Motor neuron (in vitro differentiated cells): ENCODE data around the gene R3HDM2. TPM values are rescaled to one million over a fixed set of nuclear protein-coding genes. Genes with fewer than 3 reads are reported as not detected.

Experiments
- ATAC-seq, 8 experiments: fragments of 200-7000 bp; cut with Tn5 transposase; replicated peaks in 6 of 8; 2 replicates each; pipeline ENCODE4 v1.8.0; 2021; ENCODE audit warnings: mild to moderate bottlenecking in 8 of 8, moderate library complexity in 8 of 8
- H3K27ac ChIP-seq, 2 donors: fragments of 250-450 bp; sonication (Bioruptor Pico); 2 replicates each; pipeline ENCODE4 v1.9.0; 2021; ENCODE audit warnings: antibody characterized with exemption in 2 of 2, mild to moderate bottlenecking in 2 of 2, moderate library complexity in 1 of 2
- H3K4me1 ChIP-seq, 2 donors: fragments of 250-450 bp; sonication (Bioruptor Pico); replicated peaks in 1 of 2; 2 replicates each; pipeline ENCODE4 v1.6.1; 2021; ENCODE audit warnings: antibody characterized with exemption in 2 of 2, mild to moderate bottlenecking in 2 of 2, moderate library complexity in 1 of 2
- H3K4me3 ChIP-seq, 5 donors: fragments of 250-450 bp; sonication (Bioruptor Pico); 2 replicates each; pipeline ENCODE4 v1.9.0; 2021; ENCODE audit warnings: antibody characterized with exemption in 5 of 5, mild to moderate bottlenecking in 5 of 5, moderate library complexity in 4 of 5
- WGBS, 10 experiments: fragments of 450-650 bp; shearing (Covaris generic); methylation state at CpG; one replicate each; pipeline ENCODE4 v1.0.0; 2022; 5-methylcytosine and 5-hydroxymethylcytosine counted together
- in situ Hi-C, 9 experiments: fragments of 400-800 bp; cut with MboI; loops; one replicate each; pipeline ENCODE4 v1.15.0; 2021; ENCODE audit warnings: low sequenced_read_pairs in 9 of 9, low pct_unique_long_range_greater_than_20kb in 2 of 9; ENCODE audit not compliant: unreplicated experiment in 9 of 9
- total RNA-seq, 8 experiments: library from RNA; unstranded; fragments of 300-600 nt; gene quantifications; 2 replicates each; pipeline versions ENCODE4 v1.2.3 to v1.2.4, GENCODE V29; 2022

Gene R3HDM2
- total RNA-seq, 8 experiments from 2014 or later = 14.7 to 75.2 (median 31.6) TPM

DNA sequence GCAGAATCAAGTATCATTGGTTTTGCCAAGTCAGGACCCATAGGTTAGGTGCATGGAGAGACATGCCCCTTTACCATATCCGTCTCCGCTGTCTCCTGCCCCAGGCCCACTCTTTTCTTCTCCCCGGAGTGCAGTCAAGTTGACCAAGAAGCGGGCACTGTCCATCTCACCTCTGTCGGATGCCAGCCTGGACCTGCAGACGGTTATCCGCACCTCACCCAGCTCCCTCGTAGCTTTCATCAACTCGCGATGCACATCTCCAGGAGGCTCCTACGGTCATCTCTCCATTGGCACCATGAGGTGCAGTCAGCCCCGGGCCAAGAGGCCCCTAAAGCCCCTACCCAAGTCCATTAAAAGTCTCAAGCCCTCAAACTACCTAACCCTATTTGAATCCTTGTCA is 33.7 kb upstream of the R3HDM2 start:
- H3K4me3 ChIP-seq = no peak overlapping the region
- in situ Hi-C loops = loop anchor here in 1 of 9 experiments (25.0 kb wide), 1 partner anchor 227 kb away; the partner anchor contains the start of gene SHMT2
- no peak overlapping the region for H3K27ac ChIP-seq
- H3K4me1 ChIP-seq = peaks cover 8 to 11% of the 10 kb centered on the region in 2 donors
- ATAC-seq = no peak
- WGBS, 10 experiments = 53 to 100% (median 97%) methylated on average over 2 to 10 of the region's 12 CpGs; no CpG with 5 or more reads in 3 of the 10 experiments

DNA sequence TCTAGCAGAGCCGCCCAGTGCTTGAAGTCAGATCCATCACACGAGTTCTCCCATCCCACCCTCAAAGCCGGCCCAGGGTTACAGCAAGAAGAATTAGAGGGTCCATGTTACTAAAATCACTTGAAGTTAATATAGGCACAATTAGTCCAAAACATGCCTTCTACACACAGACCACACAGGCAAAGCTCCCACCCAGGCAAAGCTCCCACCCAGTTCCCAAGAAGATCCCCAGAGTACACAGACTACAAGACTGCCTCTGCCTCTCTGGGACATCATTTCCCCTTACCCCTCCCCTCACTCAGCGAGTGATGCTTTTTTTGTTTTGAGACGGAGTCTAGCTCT is 32.0 kb upstream of the R3HDM2 start:
- peak overlapping the region in 1 of 5 donors; percentile 56 for H3K4me3 ChIP-seq
- no peak overlapping the region for H3K27ac ChIP-seq
- peaks cover 18 to 22% of the 10 kb centered on the region in 2 donors for H3K4me1 ChIP-seq
- WGBS, 10 experiments = 0 to 63% (median 33%) methylated on average over 1 to 3 of the region's 5 CpGs; no CpG with 5 or more reads in 7 of the 10 experiments
- no peak for ATAC-seq
- in situ Hi-C loops = loop anchor here in 1 of 9 experiments (25.0 kb wide), 1 partner anchor 226 kb away; the partner anchor contains the start of gene SHMT2

GRCh38 chr12:57462251-57462911 is 31.5 kb upstream of the R3HDM2 start:
- 0% methylated on average over 1 to 6 of the region's 28 CpGs; no CpG with 5 or more reads in 7 of the 10 experiments for WGBS, 10 experiments
- peak overlapping the region in 1 of 2 donors; percentile 71 for H3K27ac ChIP-seq
- H3K4me1 ChIP-seq = peaks cover 23 to 26% of the 10 kb centered on the region in 2 donors
- peak overlapping the region; percentile 32 to 59 (median 51) for H3K4me3 ChIP-seq
- ATAC-seq = peak; percentile 53 to 70 (median 66)
- in situ Hi-C loops = loop anchor here in 1 of 9 experiments (25.0 kb wide), 1 partner anchor 225 kb away; the partner anchor contains the start of gene SHMT2

GRCh38 chr12:57461917-57462250 is 31.0 kb upstream of the R3HDM2 start:
- Histone ChIP-seq H3K4me3 (peak overlapping the region; percentile 32 to 59 (median 51)), H3K4me1 (peaks cover 23 to 29% of the 10 kb centered on the region in 2 donors), H3K27ac (peak overlapping the region in 1 of 2 donors; percentile 71)
- WGBS, 10 experiments = 0% methylated on average over 4 of the region's 9 CpGs; no CpG with 5 or more reads in 9 of the 10 experiments
- in situ Hi-C loops = loop anchor here in 1 of 9 experiments (25.0 kb wide), 1 partner anchor 225 kb away; the partner anchor contains the start of gene SHMT2
- ATAC-seq = peak in 4 of 8 experiments; percentile 1 to 5 (median 2)

- in situ Hi-C loops = loop anchor here in 1 of 9 experiments (25.0 kb wide), 1 partner anchor 224 kb away; the partner anchor contains the start of gene SHMT2
- peak; percentile 1 to 28 (median 12) for ATAC-seq
- Histone ChIP-seq H3K27ac (peak overlapping the region in 1 of 2 donors; percentile 71), H3K4me1 (peaks cover 23 to 33% of the 10 kb centered on the region in 2 donors), H3K4me3 (peak overlapping the region; percentile 32 to 59 (median 51))
- 0% methylated on average over 1 to 2 of the region's 32 CpGs; no CpG with 5 or more reads in 7 of the 10 experiments for WGBS, 10 experiments
Observed at GRCh38 chr12:57461276-57461916, 30.6 kb upstream of the R3HDM2 start.

- 0 to 15% (median 2%) methylated on average over 1 to 5 of the region's 19 CpGs; no CpG with 5 or more reads in 6 of the 10 experiments for WGBS, 10 experiments
- peak overlapping the region in 1 of 2 donors; percentile 71 for H3K27ac ChIP-seq
- peak overlapping the region; percentile 32 to 59 (median 51) for H3K4me3 ChIP-seq
- H3K4me1 ChIP-seq = peaks cover 25 to 38% of the 10 kb centered on the region in 2 donors
- peak in 4 of 8 experiments; percentile 1 to 9 (median 6) for ATAC-seq
- in situ Hi-C loops = loop anchor here in 1 of 9 experiments (25.0 kb wide), 1 partner anchor 224 kb away; the partner anchor contains the start of gene SHMT2
Observed at GRCh38 chr12:57460841-57461275, 30.0 kb upstream of the R3HDM2 start.

DNA sequence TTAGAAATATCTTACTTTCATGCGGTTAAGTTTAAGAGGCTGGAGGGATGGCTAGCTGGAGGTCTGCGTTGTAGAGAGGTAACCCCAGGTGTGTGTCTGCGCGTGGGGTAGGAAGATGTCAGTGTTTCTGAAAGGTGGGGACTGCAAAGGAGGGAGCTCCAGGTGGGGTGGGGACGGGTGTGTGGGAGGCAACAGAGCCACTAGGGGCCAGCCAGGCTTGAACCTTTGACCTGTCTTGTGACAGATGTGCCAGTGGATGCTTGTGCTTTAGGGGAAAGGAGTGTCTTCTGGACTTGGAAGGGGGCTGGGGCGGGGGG is 29.6 kb upstream of the R3HDM2 start:
- H3K27ac ChIP-seq = peak overlapping the region in 1 of 2 donors; percentile 71
- 0% methylated on average over 1 to 3 of the region's 6 CpGs; no CpG with 5 or more reads in 6 of the 10 experiments for WGBS, 10 experiments

DNA sequence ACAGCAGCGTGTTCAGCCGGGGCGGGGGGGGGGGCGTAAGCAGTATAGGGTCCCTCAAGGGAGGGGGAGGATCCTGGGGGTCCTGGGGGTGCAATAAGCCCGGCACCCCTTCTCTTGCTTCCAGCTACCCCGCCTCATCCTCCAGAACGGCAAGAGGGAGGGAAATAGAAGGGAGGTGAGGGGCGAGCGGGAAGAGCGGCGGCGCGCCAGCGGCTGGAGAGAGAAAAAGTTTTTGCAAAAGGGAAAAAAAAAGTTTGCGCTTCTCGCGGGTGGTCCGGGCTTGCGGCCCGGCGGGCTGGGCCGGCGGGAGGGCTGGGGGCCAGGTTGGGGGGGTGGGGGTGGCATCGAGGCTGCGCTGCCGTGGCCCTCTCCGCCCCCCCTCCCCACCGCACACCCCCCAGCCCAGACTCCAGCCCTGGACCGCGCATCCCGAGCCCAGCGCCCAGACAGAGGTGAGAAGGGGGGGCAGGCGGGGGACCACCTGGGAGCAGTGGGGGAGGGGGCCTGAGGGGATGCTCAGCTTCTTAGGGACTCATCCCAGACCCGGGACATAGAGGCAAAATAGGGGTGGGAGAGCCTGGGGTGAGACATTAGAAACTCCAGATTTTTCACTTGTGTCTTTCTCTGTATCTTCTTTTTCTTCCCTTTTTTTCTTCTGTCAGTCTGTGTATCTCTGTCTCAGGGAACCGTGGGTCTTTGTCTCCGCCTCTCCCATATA is 29.1 kb upstream of the R3HDM2 start, which contains the start of gene GLI1:
Gene GLI1 (plus strand): TSS at position 36 of the 718 bp plus-strand sequence. CDS start 3,907 bp downstream, outside the sequence.
- peaks cover 35 to 48% of the 10 kb centered on the region in 2 donors for H3K4me1 ChIP-seq
- H3K27ac ChIP-seq = peak within 1 kb of the TSS; percentile 45 to 71
- H3K4me3 ChIP-seq = peak within 1 kb of the TSS; percentile 45 to 59 (median 51)
- ATAC-seq = peak in 3 of 8 experiments; percentile 9 to 13 (median 11)
- in situ Hi-C loops = loop anchor here in 2 of 9 experiments (10.0 to 25.0 kb wide), 2 partner anchors 145 to 223 kb away; partner anchors contain the start of gene SHMT2 (in 1 of the 2)
- 0% methylated on average over 2 to 3 of the region's 36 CpGs; no CpG with 5 or more reads in 8 of the 10 experiments for WGBS, 10 experiments

More for the DNA sequence above, 29.6 kb upstream of the R3HDM2 start:
- in situ Hi-C loops = loop anchor here in 1 of 9 experiments (25.0 kb wide), 1 partner anchor 223 kb away; the partner anchor contains the start of gene SHMT2
- no peak for ATAC-seq
- peaks cover 30 to 43% of the 10 kb centered on the region in 2 donors for H3K4me1 ChIP-seq
- H3K4me3 ChIP-seq = peak overlapping the region; percentile 45 to 59 (median 51)

- Histone ChIP-seq H3K4me3 (peak overlapping the region; percentile 45 to 59 (median 51)), H3K27ac (peak overlapping the region; percentile 45 to 68), H3K4me1 (peaks cover 42 to 55% of the 10 kb centered on the region in 2 donors)
- in situ Hi-C loops = loop anchor here in 2 of 9 experiments (10.0 to 25.0 kb wide), 2 partner anchors 144 to 222 kb away; partner anchors contain the start of gene SHMT2 (in 1 of the 2)
- 0% methylated on average over 1 to 12 of the region's 24 CpGs; no CpG with 5 or more reads in 3 of the 10 experiments for WGBS, 10 experiments
- ATAC-seq = peak; percentile 41 to 78 (median 58)
Observed at GRCh38 chr12:57459055-57459749, 28.4 kb upstream of the R3HDM2 start.

GRCh38 chr12:57458665-57459054 is 27.8 kb upstream of the R3HDM2 start:
- in situ Hi-C loops = loop anchor here in 2 of 9 experiments (10.0 to 25.0 kb wide), 2 partner anchors 144 to 221 kb away; partner anchors contain the start of gene SHMT2 (in 1 of the 2)
- peak overlapping the region; percentile 45 to 59 (median 51) for H3K4me3 ChIP-seq
- H3K27ac ChIP-seq = peak overlapping the region; percentile 45 to 68
- peaks cover 44 to 56% of the 10 kb centered on the region in 2 donors for H3K4me1 ChIP-seq
- no peak for ATAC-seq
- 0 to 100% (median 31%) methylated on average over 1 to 3 of the region's 3 CpGs; no CpG with 5 or more reads in 3 of the 10 experiments for WGBS, 10 experiments

DNA sequence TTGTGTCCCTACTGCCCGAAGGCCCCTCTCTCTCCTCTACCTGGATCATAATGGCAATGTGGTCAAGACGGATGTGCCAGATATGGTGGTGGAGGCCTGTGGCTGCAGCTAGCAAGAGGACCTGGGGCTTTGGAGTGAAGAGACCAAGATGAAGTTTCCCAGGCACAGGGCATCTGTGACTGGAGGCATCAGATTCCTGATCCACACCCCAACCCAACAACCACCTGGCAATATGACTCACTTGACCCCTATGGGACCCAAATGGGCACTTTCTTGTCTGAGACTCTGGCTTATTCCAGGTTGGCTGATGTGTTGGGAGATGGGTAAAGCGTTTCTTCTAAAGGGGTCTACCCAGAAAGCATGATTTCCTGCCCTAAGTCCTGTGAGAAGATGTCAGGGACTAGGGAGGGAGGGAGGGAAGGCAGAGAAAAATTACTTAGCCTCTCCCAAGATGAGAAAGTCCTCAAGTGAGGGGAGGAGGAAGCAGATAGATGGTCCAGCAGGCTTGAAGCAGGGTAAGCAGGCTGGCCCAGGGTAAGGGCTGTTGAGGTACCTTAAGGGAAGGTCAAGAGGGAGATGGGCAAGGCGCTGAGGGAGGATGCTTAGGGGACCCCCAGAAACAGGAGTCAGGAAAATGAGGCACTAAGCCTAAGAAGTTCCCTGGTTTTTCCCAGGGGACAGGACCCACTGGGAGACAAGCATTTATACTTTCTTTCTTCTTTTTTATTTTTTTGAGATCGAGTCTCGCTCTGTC is 26.1 kb upstream of the R3HDM2 start:
- WGBS, 10 experiments = 80 to 100% (median 100%) methylated on average over 1 to 2 of the region's 6 CpGs; no CpG with 5 or more reads in 5 of the 10 experiments
- peak overlapping the region in 2 of 5 donors; percentile 51 to 56 for H3K4me3 ChIP-seq
- H3K4me1 ChIP-seq = peaks cover 55 to 62% of the 10 kb centered on the region in 2 donors
- no peak for ATAC-seq
- peak overlapping the region; percentile 45 to 68 for H3K27ac ChIP-seq
- in situ Hi-C loops = loop anchor here in 2 of 9 experiments (10.0 to 25.0 kb wide), 2 partner anchors 142 to 220 kb away; partner anchors contain the start of gene SHMT2 (in 1 of the 2)
